Measurements from ENCODE around the gene DCUN1D1.

Gene DCUN1D1

GRCh38 chr3:182971637-182972036, 8.7 kb downstream of the DCUN1D1 start:
- DNase-seq = no peak

- DNase-seq = no peak
Observed at GRCh38 chr3:182970811-182971418, 9.4 kb downstream of the DCUN1D1 start.

- no peak for DNase-seq
Observed at GRCh38 chr3:182969853-182970252, 10.5 kb downstream of the DCUN1D1 start.

- no peak for DNase-seq
Observed at GRCh38 chr3:182969277-182969676, 11.1 kb downstream of the DCUN1D1 start.

DNA sequence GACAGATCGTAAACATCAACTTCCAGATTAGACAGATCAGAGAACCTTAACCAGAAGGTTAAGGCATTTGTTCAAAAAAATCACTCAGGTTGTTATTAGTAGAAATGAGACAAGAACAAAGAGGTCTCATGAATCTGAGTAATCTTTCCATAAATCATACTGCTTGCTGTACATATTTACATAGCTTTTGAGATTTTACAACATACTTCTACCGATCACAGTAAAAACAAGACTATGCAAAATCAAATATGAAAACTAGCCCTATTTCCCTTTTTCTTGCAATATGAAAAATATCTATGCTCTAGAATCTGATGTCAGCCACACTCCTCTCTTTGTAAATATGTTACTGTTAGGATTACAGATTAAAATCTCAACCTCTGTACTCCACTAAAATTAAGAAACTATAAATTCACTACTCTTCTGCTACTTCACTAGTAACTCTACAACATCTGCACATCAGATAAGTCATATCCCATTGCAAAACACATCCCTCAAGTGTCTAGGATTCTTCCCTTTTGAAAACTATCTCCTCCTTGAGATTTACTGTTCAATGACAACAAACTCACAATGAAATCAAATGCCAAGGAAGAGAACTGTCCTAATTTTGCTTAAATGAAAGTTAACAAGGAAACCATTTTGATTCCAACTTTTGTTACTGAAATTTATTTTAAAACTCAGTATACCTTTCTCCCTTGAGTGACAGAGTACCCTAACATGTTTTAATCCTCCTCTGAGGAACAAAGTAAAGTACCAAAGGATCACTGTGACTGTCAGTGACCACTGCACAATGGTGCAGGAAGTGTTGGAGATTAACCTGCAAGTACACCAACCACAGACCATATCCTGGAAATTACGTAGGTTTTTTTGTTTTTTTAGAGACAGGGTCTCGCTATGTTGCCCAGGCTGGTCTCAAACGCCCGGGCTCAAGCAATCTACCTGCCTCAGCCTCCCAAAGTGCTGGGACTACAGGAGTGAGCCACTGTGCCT, 12.8 kb downstream of the DCUN1D1 start:
- DNase-seq = no peak

DNA sequence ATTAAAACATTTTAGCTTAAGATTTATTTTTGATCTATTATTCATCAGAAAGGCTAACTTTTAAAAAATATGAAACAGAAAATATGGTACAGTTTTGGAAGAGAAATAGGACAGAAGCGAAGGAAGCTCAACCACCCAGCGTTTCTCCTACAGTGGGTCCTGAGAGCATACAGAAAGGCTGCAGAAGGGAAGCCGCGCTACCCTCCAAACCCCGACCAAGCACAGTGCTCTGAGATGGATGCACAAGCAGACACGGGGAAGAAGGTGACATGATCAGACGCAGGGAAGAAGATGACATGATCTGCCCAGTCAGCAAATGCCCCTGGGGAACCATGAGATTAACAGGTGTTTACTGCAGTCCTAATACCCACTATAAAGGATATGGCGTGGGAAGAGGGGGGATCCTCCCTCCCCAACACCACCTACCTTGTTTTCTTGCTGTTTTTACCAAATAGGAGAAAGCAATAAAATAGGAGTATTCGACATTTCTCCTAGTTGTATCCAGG, 14.4 kb downstream of the DCUN1D1 start:
- DNase-seq = no peak

DNA sequence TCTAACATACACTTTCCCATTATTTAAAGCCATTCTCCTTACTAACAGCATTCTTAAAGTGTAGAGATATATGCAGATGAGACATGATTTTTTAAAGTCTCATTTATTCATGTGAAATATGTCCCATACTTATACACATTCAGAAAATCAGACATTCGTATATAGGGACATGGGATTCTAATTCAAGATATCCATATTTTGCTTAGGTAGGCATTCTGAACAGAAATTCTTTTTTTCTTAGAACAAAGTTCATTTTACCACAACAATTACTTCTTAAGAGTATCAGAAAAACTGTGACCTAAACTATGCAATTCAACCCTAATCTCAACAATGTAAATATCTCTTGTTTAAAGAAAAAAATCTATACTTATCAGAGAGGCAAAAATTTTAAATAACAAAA, 16.2 kb downstream of the DCUN1D1 start:
- no peak for DNase-seq

GRCh38 chr3:182962166-182962565, 18.2 kb downstream of the DCUN1D1 start:
- no peak for DNase-seq

DNA sequence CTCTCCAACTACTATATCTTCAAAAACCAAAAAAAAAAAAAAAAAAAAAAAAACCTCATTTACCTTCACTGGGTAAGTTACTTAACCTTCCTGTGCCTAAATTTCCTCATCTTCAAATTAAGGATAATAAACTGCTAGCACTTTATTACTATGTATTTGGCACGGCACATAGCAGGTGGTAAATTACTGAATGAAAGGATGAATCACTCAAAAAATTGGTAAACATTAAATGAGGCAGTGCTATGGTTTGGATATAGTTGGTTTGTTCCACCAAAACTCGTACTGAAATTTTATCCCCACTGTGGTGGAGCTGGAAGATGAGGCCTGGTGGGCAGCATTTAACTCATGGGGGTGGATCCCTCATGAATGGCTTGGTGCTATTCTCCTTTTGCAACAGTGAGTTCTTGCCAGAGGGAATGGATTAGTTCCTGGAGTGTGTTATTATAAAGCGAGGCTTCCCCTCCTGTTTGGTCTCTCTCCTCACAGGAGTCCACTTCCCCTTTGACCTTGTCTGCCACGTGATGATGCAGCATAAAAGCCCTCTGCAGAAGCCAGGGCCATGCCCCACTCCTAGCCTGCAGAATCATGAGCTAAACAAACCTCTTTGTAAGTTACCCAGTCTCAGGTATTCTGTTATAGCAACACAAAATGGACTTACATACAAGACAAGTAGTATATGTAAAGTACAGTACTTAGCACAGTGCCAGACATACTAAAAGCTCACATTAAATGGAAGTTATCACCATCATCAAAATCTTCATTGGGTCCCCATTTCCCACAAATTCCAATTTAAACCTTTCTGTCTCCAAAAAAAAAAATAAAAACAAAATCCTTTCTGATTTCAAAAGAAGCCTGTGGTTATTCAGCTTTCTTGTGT, 20.6 kb downstream of the DCUN1D1 start:
- DNase-seq = no peak

GRCh38 chr3:182957676-182958266, 22.6 kb downstream of the DCUN1D1 start:
- no peak for DNase-seq

DNA sequence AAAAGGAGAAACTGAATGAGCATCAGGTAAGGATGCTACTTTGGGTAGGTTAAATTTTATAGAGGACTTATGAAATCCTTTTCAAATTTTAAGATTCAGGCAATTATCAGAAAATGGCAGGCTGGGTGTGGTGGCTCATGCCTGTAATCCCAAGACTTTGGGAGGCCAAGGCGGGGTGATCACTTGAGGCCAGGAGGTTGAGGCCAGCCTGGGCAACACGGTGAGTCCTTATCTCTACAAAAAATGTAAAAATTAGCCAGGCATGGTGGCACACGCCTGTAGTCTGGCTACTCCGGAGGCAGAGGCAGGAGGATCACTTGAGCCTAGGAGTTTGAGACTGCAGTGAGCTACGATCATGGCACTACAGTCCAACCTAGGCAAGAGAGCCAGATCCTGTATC, 23.1 kb downstream of the DCUN1D1 start:
- DNase-seq = no peak

- no peak for DNase-seq
Observed at GRCh38 chr3:182954553-182955235, 25.6 kb downstream of the DCUN1D1 start.

DNA sequence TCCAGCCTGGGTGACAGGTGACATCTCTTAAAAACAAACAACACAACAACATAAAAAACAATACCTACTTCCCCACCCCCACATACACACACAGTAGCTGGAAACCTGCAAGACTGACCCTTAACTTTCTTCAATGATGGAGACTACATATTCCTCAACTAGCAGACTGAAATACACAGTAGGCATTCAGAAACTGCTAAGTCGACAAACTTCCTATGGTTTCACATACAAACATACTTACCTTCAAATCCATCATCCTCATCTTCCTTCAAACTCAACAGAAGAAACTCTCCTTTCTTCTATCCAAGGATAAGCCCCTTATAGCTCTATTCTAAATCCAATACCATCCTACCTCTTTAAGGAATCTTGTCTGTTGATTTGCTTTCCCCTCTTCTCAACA, 30.6 kb downstream of the DCUN1D1 start:
- no peak for DNase-seq

GRCh38 chr3:182948305-182948704, 32.0 kb downstream of the DCUN1D1 start:
- DNase-seq = no peak

DNA sequence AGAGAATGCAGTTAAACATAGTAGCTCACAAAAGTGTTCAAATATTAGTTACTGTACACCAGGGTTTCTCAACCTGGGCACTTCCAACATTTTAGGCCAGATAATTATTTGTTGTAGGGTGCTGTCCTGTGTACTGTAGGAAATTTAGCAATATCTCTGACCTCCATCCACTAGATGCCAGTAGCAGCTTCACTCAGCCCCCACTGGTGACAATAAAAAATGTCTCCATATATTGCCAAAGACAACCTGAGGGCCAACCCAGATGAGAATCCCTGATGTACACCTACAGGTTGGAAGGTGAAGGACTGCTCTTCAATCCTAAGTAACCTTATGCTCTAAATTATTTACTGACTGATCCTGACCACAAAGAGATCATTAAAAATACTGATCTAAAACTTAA, 32.5 kb downstream of the DCUN1D1 start:
- DNase-seq = no peak

- DNase-seq = no peak
Observed at GRCh38 chr3:182941719-182942118, 38.6 kb downstream of the DCUN1D1 start.

DNA sequence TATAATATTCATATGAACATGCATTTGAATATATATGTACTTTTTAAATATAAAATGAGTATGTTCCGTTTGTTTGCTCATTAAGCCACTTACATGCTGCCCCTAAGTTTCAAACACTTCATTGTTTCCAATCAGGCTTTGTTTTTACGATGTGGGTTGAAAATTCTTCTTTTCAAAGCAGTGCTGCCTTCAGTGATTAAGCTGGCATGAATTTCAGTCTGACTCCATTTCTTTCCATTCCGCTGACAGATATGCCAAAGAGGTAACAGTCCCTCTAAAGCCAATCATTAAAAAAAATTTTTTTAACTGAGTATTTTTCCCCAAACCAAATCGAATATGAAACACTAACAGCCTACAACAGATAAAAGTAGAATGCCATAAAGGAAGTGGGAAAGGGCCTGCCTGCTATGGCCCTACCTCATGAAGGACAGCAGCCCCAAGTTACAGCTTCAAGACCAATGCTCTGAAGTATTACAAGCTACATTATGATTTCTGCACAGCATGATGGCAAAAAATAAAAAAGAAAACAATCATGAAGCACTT, 40.0 kb downstream of the DCUN1D1 start:
- DNase-seq = no peak

- no peak for DNase-seq
Observed at GRCh38 chr3:182937293-182938051, 42.9 kb downstream of the DCUN1D1 start.

DNA sequence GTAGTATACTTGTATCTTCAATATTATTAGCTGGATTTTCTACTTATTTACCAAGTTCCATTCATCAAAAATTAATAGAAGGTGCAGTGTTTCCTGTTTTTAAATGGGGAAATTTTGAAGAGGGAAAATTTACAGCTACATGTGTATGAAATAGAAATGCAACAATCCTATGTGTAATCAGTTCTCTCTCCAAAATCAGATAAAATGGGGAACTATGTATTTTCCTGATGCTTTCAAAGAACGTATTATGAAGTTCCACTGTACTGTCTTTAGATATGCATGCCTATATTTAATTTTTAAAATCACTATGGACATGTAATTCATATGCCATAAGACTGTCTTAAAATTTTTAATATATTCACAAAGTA, 43.4 kb downstream of the DCUN1D1 start:
- DNase-seq = no peak

- DNase-seq = no peak
Observed at GRCh38 chr3:182936239-182936917, 44.0 kb downstream of the DCUN1D1 start.

All from activated T-cell treated with anti-CD3 and anti-CD28 coated beads for 4 hours (primary cell).